Nephron (organoid): Measurements from ENCODE around the gene LPP.

Experiments used
- H3K27ac Mint-ChIP-seq, 3 experiments: 2 replicates each; pipeline ENCODE4 v1.8.0; 2020; ENCODE audit warnings: mixed read lengths in 3 of 3, mild to moderate bottlenecking in 2 of 3, moderate library complexity in 1 of 3
- H3K27me3 Mint-ChIP-seq: 2 replicates; pipeline ENCODE4 v1.8.0; 2021; ENCODE audit warnings: low read depth, mild to moderate bottlenecking, moderate library complexity, mixed read lengths
- H3K36me3 Mint-ChIP-seq: 2 replicates; pipeline ENCODE4 v1.8.0; 2020; ENCODE audit warnings: low read depth, mixed read lengths
- H3K4me1 Mint-ChIP-seq: 2 replicates; pipeline ENCODE4 v1.8.0; 2020; ENCODE audit warnings: mixed read lengths
- H3K4me3 Mint-ChIP-seq, 3 experiments: 2 replicates each; pipeline ENCODE4 v1.8.0; 2020; ENCODE audit warnings: mild to moderate bottlenecking in 3 of 3, mixed read lengths in 3 of 3, moderate library complexity in 2 of 3
- H3K9me3 Mint-ChIP-seq: 2 replicates; pipeline ENCODE4 v1.8.0; 2020; ENCODE audit warnings: mixed read lengths
- TF ChIP-seq, protein P1 (sequence below), 3 experiments: fragments of 200-600 bp; sonication (generic); IDR thresholded peaks; one replicate each; pipeline ENCODE4 v1.5.0; 2021; ENCODE audit warnings: antibody characterized with exemption in 3 of 3; ENCODE audit not compliant: unreplicated experiment in 3 of 3

The LPP gene

DNA sequence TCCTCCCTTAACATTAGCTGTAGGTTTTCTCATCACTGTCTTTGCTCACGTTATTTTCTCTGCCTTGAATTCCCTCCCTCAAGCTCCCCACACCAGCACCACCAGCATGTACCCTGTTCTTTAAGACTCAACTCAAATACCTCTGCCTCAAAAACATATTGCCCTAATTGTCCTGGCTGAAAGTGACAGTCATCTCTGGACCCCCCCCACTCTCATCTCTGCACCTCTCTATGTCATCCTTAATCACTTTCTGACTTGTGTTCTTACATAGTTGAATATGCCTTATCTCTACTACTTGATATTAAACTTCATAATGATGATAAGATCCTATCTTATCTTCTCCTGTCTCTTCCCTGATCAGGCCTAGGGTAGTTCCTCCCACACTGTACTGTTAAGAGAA, 672.6 kb downstream of the LPP start:
- no peak overlapping the region for H3K4me3 Mint-ChIP-seq
- no peaks in the 10 kb centered on the region for H3K36me3 Mint-ChIP-seq
- TF ChIP-seq, protein P1, sequence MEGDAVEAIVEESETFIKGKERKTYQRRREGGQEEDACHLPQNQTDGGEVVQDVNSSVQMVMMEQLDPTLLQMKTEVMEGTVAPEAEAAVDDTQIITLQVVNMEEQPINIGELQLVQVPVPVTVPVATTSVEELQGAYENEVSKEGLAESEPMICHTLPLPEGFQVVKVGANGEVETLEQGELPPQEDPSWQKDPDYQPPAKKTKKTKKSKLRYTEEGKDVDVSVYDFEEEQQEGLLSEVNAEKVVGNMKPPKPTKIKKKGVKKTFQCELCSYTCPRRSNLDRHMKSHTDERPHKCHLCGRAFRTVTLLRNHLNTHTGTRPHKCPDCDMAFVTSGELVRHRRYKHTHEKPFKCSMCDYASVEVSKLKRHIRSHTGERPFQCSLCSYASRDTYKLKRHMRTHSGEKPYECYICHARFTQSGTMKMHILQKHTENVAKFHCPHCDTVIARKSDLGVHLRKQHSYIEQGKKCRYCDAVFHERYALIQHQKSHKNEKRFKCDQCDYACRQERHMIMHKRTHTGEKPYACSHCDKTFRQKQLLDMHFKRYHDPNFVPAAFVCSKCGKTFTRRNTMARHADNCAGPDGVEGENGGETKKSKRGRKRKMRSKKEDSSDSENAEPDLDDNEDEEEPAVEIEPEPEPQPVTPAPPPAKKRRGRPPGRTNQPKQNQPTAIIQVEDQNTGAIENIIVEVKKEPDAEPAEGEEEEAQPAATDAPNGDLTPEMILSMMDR (IDR thresholded peaks at IDR 0.05; ENCODE audit: unreplicated experiment in 3 of 3), result no peak
- H3K27me3 Mint-ChIP-seq, result no peaks in the 10 kb centered on the region
- H3K9me3 Mint-ChIP-seq, result no peaks in the 10 kb centered on the region
- peak overlapping the region in 2 of 3 experiments; percentile 40 to 77 for H3K27ac Mint-ChIP-seq
- peaks cover 46% of the 10 kb centered on the region for H3K4me1 Mint-ChIP-seq

DNA sequence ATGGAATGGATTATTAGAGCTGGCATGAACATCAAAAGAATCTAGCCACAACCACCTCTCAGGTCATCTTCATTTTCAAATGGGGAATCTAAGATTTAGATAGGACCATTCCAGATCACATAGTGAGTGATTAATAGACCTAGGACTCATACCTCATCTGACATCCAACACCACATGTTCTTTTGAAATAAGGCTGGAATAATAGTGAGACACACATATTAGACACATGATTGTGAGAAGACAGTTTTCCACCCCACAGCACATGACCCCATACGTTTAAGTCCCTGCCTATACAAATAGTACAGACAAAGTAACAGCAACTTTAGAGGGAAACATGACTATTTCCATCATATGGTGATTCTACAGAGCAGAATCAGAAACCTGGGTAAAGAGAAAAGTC, 673.1 kb downstream of the LPP start:
- Mint-ChIP-seq H3K4me3 (no peak overlapping the region), H3K27ac (peak overlapping the region; percentile 21 to 77 (median 40)), H3K27me3 (no peaks in the 10 kb centered on the region), H3K36me3 (no peaks in the 10 kb centered on the region), H3K9me3 (no peaks in the 10 kb centered on the region), H3K4me1 (peaks cover 46% of the 10 kb centered on the region)
- TF ChIP-seq, protein P1 (IDR thresholded peaks at IDR 0.05; ENCODE audit: unreplicated experiment in 3 of 3), result no peak

DNA sequence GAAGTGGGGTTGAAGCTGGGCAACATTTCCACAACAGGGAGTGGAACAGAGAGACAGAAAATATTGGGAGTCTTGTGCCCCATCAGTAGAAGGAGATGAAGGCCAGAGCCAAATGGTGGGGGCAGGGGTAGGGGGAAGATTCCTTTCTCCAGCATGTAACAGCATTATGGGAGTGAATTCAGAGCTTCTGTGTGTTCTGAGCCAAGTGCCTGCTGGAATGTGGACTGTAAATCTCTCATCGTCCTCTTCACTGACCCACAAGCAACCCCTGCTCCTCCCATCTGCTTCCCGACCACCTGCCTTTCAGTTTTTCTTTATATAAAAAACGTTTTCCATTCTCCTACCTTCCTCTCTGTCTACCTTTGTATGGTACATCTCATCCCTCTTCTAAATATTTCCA, 673.6 kb downstream of the LPP start:
- Mint-ChIP-seq H3K27ac (peak overlapping the region; percentile 21 to 77 (median 40)), H3K4me3 (peak overlapping the region in 1 of 3 experiments; percentile 1), H3K36me3 (no peaks in the 10 kb centered on the region), H3K4me1 (peaks cover 46% of the 10 kb centered on the region), H3K9me3 (no peaks in the 10 kb centered on the region), H3K27me3 (no peaks in the 10 kb centered on the region)
- TF ChIP-seq, protein P1 (IDR thresholded peaks at IDR 0.05; ENCODE audit: unreplicated experiment in 3 of 3), result no peak

DNA sequence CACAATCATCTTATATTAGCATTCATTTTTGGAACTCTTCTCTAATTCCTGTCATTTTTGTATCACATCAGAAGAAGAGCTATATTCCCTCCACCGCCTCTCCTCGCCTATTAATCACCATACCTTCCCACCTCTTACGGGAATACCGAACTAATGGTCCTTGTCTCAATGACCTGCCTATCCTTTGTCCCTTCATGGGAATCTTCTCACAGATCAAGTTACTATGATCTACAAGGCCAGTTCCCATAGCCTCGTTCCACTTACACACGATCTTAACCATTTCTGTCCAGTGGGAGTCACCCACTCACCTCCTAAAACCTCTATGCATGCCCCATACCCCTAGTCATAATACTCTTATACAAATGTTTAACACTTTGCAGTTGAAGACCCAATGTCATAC, 675.2 kb downstream of the LPP start:
- TF ChIP-seq, protein P1 (IDR thresholded peaks at IDR 0.05; ENCODE audit: unreplicated experiment in 3 of 3), result no peak
- Mint-ChIP-seq H3K4me3 (no peak overlapping the region), H3K9me3 (no peaks in the 10 kb centered on the region), H3K4me1 (peaks cover 42% of the 10 kb centered on the region), H3K27ac (peak overlapping the region in 2 of 3 experiments; percentile 2 to 8), H3K36me3 (no peaks in the 10 kb centered on the region), H3K27me3 (no peaks in the 10 kb centered on the region)

DNA sequence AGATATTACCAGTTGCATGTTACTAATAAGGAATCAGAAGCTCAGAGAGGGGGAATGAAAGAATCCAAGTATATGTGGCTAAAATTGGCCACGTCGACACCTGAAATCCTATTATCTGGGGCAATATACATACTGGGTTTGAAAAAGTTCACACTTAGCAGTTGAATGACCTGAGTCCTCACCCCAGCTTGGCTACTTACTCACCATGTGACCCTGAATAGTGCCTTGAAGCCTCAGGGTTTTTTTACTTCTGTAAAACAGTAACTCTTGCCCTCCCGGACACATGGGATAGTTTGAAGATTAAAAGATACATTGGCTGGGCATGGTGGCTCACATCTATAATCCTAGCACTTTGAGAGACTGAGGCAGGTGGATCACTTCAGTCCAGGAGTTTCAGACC, 675.6 kb downstream of the LPP start:
- TF ChIP-seq, protein P1 (IDR thresholded peaks at IDR 0.05; ENCODE audit: unreplicated experiment in 3 of 3), result no peak
- H3K4me3 Mint-ChIP-seq, result no peak overlapping the region
- H3K27ac Mint-ChIP-seq, result peak overlapping the region in 2 of 3 experiments; percentile 2 to 8
- no peaks in the 10 kb centered on the region for H3K27me3 Mint-ChIP-seq
- peaks cover 41% of the 10 kb centered on the region for H3K4me1 Mint-ChIP-seq
- H3K36me3 Mint-ChIP-seq, result no peaks in the 10 kb centered on the region
- H3K9me3 Mint-ChIP-seq, result no peaks in the 10 kb centered on the region

DNA sequence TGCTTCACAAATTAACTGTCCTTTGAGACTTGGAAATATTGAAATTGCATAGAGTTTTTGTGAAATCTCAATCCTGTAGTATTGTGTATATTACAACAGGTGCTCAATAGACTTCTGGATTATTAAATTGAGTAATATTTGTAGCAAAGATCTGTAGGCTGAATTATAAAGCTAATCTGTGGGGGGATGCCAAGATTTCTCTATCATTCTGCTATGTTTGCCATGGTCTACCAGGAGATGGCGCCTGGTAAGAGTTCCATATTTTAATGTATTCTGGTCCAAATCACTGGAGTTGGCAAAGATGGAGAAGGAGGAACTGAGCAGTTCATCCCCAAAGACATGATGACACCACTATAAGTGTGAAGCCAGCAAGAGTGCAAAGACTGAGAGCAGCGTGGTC, 676.9 kb downstream of the LPP start:
- Mint-ChIP-seq H3K4me3 (no peak overlapping the region), H3K27ac (no peak overlapping the region), H3K4me1 (peaks cover 31% of the 10 kb centered on the region), H3K36me3 (no peaks in the 10 kb centered on the region), H3K9me3 (no peaks in the 10 kb centered on the region), H3K27me3 (no peaks in the 10 kb centered on the region)
- TF ChIP-seq, protein P1 (IDR thresholded peaks at IDR 0.05; ENCODE audit: unreplicated experiment in 3 of 3), result no peak
